ENCODE measurements around the gene PARP4.

Gene PARP4

GRCh38 chr13:24456396-24456795 is 56.2 kb downstream of the PARP4 start:
- Histone ChIP-seq H3K4ac (ENCODE audit: low read length) (no peak overlapping the region), H3K27ac (replicated peaks; ENCODE audit: low read length) (no peak overlapping the region), H3K9ac (ENCODE audit: low read depth, low read length, poor library complexity) (no peak overlapping the region), H2AFZ (ENCODE audit: low read length) (no peak overlapping the region), H3K18ac (ENCODE audit: low read length) (no peak overlapping the region), H3K4me1 (ENCODE audit: control insufficient read depth in 2 of 2, insufficient read depth in 1 of 2, low read depth in 1 of 2, low read length in 2 of 2) (peaks cover 0 to 2% of the 10 kb centered on the region in 2 donors), H3K23ac (ENCODE audit: low read depth, low read length, poor library complexity) (no peak overlapping the region), H3K4me3 (ENCODE audit: low read length in 2 of 2) (no peak overlapping the region), H3K79me1 (ENCODE audit: low read depth, low read length) (no peaks in the 10 kb centered on the region), H2BK15ac (ENCODE audit: low read length) (no peak overlapping the region), H3K4me2 (ENCODE audit: insufficient read depth, low read length, poor library complexity, severe bottlenecking) (no peak overlapping the region), H3K27me3 (ENCODE audit: control insufficient read depth in 3 of 3, insufficient read depth in 3 of 3, low read depth in 1 of 3, low read length in 3 of 3) (no peaks in the 10 kb centered on the region), H3K36me3 (replicated peaks in 1 of 2; ENCODE audit: control insufficient read depth in 2 of 2, insufficient read depth in 2 of 2, low read length in 2 of 2) (peaks cover 26 to 92% of the 10 kb centered on the region in 2 donors), H4K91ac (ENCODE audit: low read depth, low read length, poor library complexity) (no peak overlapping the region), H4K8ac (ENCODE audit: low read depth, low read length) (no peak overlapping the region), H3K9me3 (replicated peaks in 1 of 2; ENCODE audit: control insufficient read depth in 2 of 2, insufficient read depth in 1 of 2, low read depth in 1 of 2, low read length in 2 of 2) (peaks cover 0 to 10% of the 10 kb centered on the region in 2 donors), H2BK120ac (ENCODE audit: low read depth, low read length) (no peak overlapping the region), H2AK5ac (ENCODE audit: low read depth, low read length) (no peak overlapping the region), H3K14ac (ENCODE audit: low read length) (no peak overlapping the region), H2BK5ac (ENCODE audit: low read length) (no peak overlapping the region), H2BK12ac (ENCODE audit: low read length) (no peak overlapping the region)
- no CpG with 5 or more reads among the region's 8 CpGs for WGBS, 2 donors (ENCODE audit: extremely low coverage in 2 of 2, insufficient read length in 2 of 2, insufficient replicate concordance in 1 of 2)
- no peak for DNase-seq (ENCODE audit: low spot score)

GRCh38 chr13:24454056-24454455 is 58.5 kb downstream of the PARP4 start:
- no peak overlapping the region for H2BK15ac ChIP-seq (ENCODE audit: low read length)
- peak overlapping the region in 1 of 2 donors; percentile 46 for H3K4me3 ChIP-seq (ENCODE audit: low read length in 2 of 2)
- H3K4ac ChIP-seq (ENCODE audit: low read length), result no peak overlapping the region
- no peak overlapping the region for H4K8ac ChIP-seq (ENCODE audit: low read depth, low read length)
- no peak overlapping the region for H3K4me2 ChIP-seq (ENCODE audit: insufficient read depth, low read length, poor library complexity, severe bottlenecking)
- peaks cover 0 to 8% of the 10 kb centered on the region in 2 donors for H3K9me3 ChIP-seq (replicated peaks in 1 of 2; ENCODE audit: control insufficient read depth in 2 of 2, insufficient read depth in 1 of 2, low read depth in 1 of 2, low read length in 2 of 2)
- H2BK12ac ChIP-seq (ENCODE audit: low read length), result no peak overlapping the region
- no peak overlapping the region for H3K23ac ChIP-seq (ENCODE audit: low read depth, low read length, poor library complexity)
- peaks cover 0 to 2% of the 10 kb centered on the region in 2 donors for H3K4me1 ChIP-seq (ENCODE audit: control insufficient read depth in 2 of 2, insufficient read depth in 1 of 2, low read depth in 1 of 2, low read length in 2 of 2)
- H3K79me1 ChIP-seq (ENCODE audit: low read depth, low read length), result no peaks in the 10 kb centered on the region
- no peak overlapping the region for H3K14ac ChIP-seq (ENCODE audit: low read length)
- H3K9ac ChIP-seq (ENCODE audit: low read depth, low read length, poor library complexity), result no peak overlapping the region
- no peak overlapping the region for H3K27ac ChIP-seq (replicated peaks; ENCODE audit: low read length)
- no peak overlapping the region for H2BK5ac ChIP-seq (ENCODE audit: low read length)
- no peak for DNase-seq (ENCODE audit: low spot score)
- no peak overlapping the region for H2AK5ac ChIP-seq (ENCODE audit: low read depth, low read length)
- peaks cover 24 to 86% of the 10 kb centered on the region in 2 donors for H3K36me3 ChIP-seq (replicated peaks in 1 of 2; ENCODE audit: control insufficient read depth in 2 of 2, insufficient read depth in 2 of 2, low read length in 2 of 2)
- no peaks in the 10 kb centered on the region for H3K27me3 ChIP-seq (ENCODE audit: control insufficient read depth in 3 of 3, insufficient read depth in 3 of 3, low read depth in 1 of 3, low read length in 3 of 3)
- no peak overlapping the region for H3K18ac ChIP-seq (ENCODE audit: low read length)
- H4K91ac ChIP-seq (ENCODE audit: low read depth, low read length, poor library complexity), result no peak overlapping the region
- H2AFZ ChIP-seq (ENCODE audit: low read length), result no peak overlapping the region
- H2BK120ac ChIP-seq (ENCODE audit: low read depth, low read length), result no peak overlapping the region
- no CpG with 5 or more reads among the region's 6 CpGs for WGBS, 2 donors (ENCODE audit: extremely low coverage in 2 of 2, insufficient read length in 2 of 2, insufficient replicate concordance in 1 of 2)

- H2AK5ac ChIP-seq (ENCODE audit: low read depth, low read length), result no peak overlapping the region
- no peak overlapping the region for H2BK12ac ChIP-seq (ENCODE audit: low read length)
- DNase-seq (ENCODE audit: low spot score), result no peak
- no peak overlapping the region for H2BK120ac ChIP-seq (ENCODE audit: low read depth, low read length)
- H3K36me3 ChIP-seq (replicated peaks in 1 of 2; ENCODE audit: control insufficient read depth in 2 of 2, insufficient read depth in 2 of 2, low read length in 2 of 2), result peaks cover 20 to 84% of the 10 kb centered on the region in 2 donors
- H4K91ac ChIP-seq (ENCODE audit: low read depth, low read length, poor library complexity), result no peak overlapping the region
- H3K4me1 ChIP-seq (ENCODE audit: control insufficient read depth in 2 of 2, insufficient read depth in 1 of 2, low read depth in 1 of 2, low read length in 2 of 2), result no peaks in the 10 kb centered on the region
- no peak overlapping the region for H3K4me2 ChIP-seq (ENCODE audit: insufficient read depth, low read length, poor library complexity, severe bottlenecking)
- no peaks in the 10 kb centered on the region for H3K9me3 ChIP-seq (replicated peaks in 1 of 2; ENCODE audit: control insufficient read depth in 2 of 2, insufficient read depth in 1 of 2, low read depth in 1 of 2, low read length in 2 of 2)
- no peak overlapping the region for H4K8ac ChIP-seq (ENCODE audit: low read depth, low read length)
- H3K18ac ChIP-seq (ENCODE audit: low read length), result no peak overlapping the region
- H3K14ac ChIP-seq (ENCODE audit: low read length), result no peak overlapping the region
- H2BK5ac ChIP-seq (ENCODE audit: low read length), result no peak overlapping the region
- H3K79me1 ChIP-seq (ENCODE audit: low read depth, low read length), result no peaks in the 10 kb centered on the region
- no peak overlapping the region for H2AFZ ChIP-seq (ENCODE audit: low read length)
- H3K27me3 ChIP-seq (ENCODE audit: control insufficient read depth in 3 of 3, insufficient read depth in 3 of 3, low read depth in 1 of 3, low read length in 3 of 3), result no peaks in the 10 kb centered on the region
- H3K9ac ChIP-seq (ENCODE audit: low read depth, low read length, poor library complexity), result no peak overlapping the region
- H3K27ac ChIP-seq (replicated peaks; ENCODE audit: low read length), result no peak overlapping the region
- no peak overlapping the region for H3K4me3 ChIP-seq (ENCODE audit: low read length in 2 of 2)
- no peak overlapping the region for H3K4ac ChIP-seq (ENCODE audit: low read length)
- H3K23ac ChIP-seq (ENCODE audit: low read depth, low read length, poor library complexity), result no peak overlapping the region
- no peak overlapping the region for H2BK15ac ChIP-seq (ENCODE audit: low read length)
- no CpG with 5 or more reads among the region's 9 CpGs for WGBS, 2 donors (ENCODE audit: extremely low coverage in 2 of 2, insufficient read length in 2 of 2, insufficient replicate concordance in 1 of 2)
Observed at GRCh38 chr13:24452044-24452443, 60.5 kb downstream of the PARP4 start.

- Histone ChIP-seq H2AFZ (ENCODE audit: low read length) (no peak overlapping the region), H3K23ac (ENCODE audit: low read depth, low read length, poor library complexity) (no peak overlapping the region), H3K18ac (ENCODE audit: low read length) (no peak overlapping the region), H3K27ac (replicated peaks; ENCODE audit: low read length) (no peak overlapping the region), H3K9me3 (replicated peaks in 1 of 2; ENCODE audit: control insufficient read depth in 2 of 2, insufficient read depth in 1 of 2, low read depth in 1 of 2, low read length in 2 of 2) (no peaks in the 10 kb centered on the region), H2BK120ac (ENCODE audit: low read depth, low read length) (no peak overlapping the region), H2AK5ac (ENCODE audit: low read depth, low read length) (no peak overlapping the region), H3K14ac (ENCODE audit: low read length) (no peak overlapping the region), H2BK12ac (ENCODE audit: low read length) (no peak overlapping the region), H2BK5ac (ENCODE audit: low read length) (peak overlapping the region; percentile 3), H3K79me1 (ENCODE audit: low read depth, low read length) (no peaks in the 10 kb centered on the region), H3K4me3 (ENCODE audit: low read length in 2 of 2) (no peak overlapping the region), H3K27me3 (ENCODE audit: control insufficient read depth in 3 of 3, insufficient read depth in 3 of 3, low read depth in 1 of 3, low read length in 3 of 3) (no peaks in the 10 kb centered on the region), H3K36me3 (replicated peaks in 1 of 2; ENCODE audit: control insufficient read depth in 2 of 2, insufficient read depth in 2 of 2, low read length in 2 of 2) (peaks cover 21 to 83% of the 10 kb centered on the region in 2 donors), H4K8ac (ENCODE audit: low read depth, low read length) (no peak overlapping the region), H2BK15ac (ENCODE audit: low read length) (no peak overlapping the region), H3K9ac (ENCODE audit: low read depth, low read length, poor library complexity) (no peak overlapping the region), H3K4ac (ENCODE audit: low read length) (no peak overlapping the region), H3K4me2 (ENCODE audit: insufficient read depth, low read length, poor library complexity, severe bottlenecking) (no peak overlapping the region), H3K4me1 (ENCODE audit: control insufficient read depth in 2 of 2, insufficient read depth in 1 of 2, low read depth in 1 of 2, low read length in 2 of 2) (no peaks in the 10 kb centered on the region), H4K91ac (ENCODE audit: low read depth, low read length, poor library complexity) (no peak overlapping the region)
- WGBS, 2 donors (ENCODE audit: extremely low coverage in 2 of 2, insufficient read length in 2 of 2, insufficient replicate concordance in 1 of 2), result no CpG with 5 or more reads among the region's 6 CpGs
- DNase-seq (ENCODE audit: low spot score), result no peak
Observed at GRCh38 chr13:24450530-24450929, 62.0 kb downstream of the PARP4 start.

Measured in neuronal stem cell (in vitro differentiated cells).